Measurements from ENCODE around the gene TMEM42.
"Not testable (repeated sequence)": the region's sequence is repeated elsewhere in the genome, so short reads cannot be mapped to it uniquely, and the experiment has no call there.

TMEM42 gene

GRCh38 chr3:44861412-44862225, at the start of gene TMEM42:
Gene TMEM42, plus strand, starts transcription at chr3:44861912. Its CDS starts 13 bp downstream, at chr3:44861925.
- no peak for DNase-seq (ENCODE audit: low spot score)

- no peak for DNase-seq (ENCODE audit: low spot score)
Measured at GRCh38 chr3:44814751-44815150, 47.0 kb upstream of the TMEM42 start.

- DNase-seq (ENCODE audit: low spot score), result not testable (repeated sequence)
Measured at GRCh38 chr3:44816334-44816733, 45.4 kb upstream of the TMEM42 start.

GRCh38 chr3:44821206-44821605, 40.5 kb upstream of the TMEM42 start:
- not testable (repeated sequence) for DNase-seq (ENCODE audit: low spot score)

GRCh38 chr3:44825264-44825925, 36.3 kb upstream of the TMEM42 start:
- DNase-seq (ENCODE audit: low spot score), result no peak

GRCh38 chr3:44827196-44827595, 34.5 kb upstream of the TMEM42 start:
- no peak for DNase-seq (ENCODE audit: low spot score)

- no peak for DNase-seq (ENCODE audit: low spot score)
Measured at GRCh38 chr3:44831232-44831631, 30.5 kb upstream of the TMEM42 start.

- no peak for DNase-seq (ENCODE audit: low spot score)
Measured at GRCh38 chr3:44832032-44832431, 29.7 kb upstream of the TMEM42 start.

GRCh38 chr3:44832965-44833364, 28.7 kb upstream of the TMEM42 start:
- DNase-seq (ENCODE audit: low spot score), result no peak

- DNase-seq (ENCODE audit: low spot score), result no peak
Measured at GRCh38 chr3:44833394-44833793, 28.3 kb upstream of the TMEM42 start.

GRCh38 chr3:44835684-44836083, 26.0 kb upstream of the TMEM42 start:
- DNase-seq (ENCODE audit: low spot score), result no peak

GRCh38 chr3:44842376-44842775, 19.3 kb upstream of the TMEM42 start:
- DNase-seq (ENCODE audit: low spot score), result no peak

- no peak for DNase-seq (ENCODE audit: low spot score)
Measured at GRCh38 chr3:44845528-44846520, 15.9 kb upstream of the TMEM42 start.

- DNase-seq (ENCODE audit: low spot score), result no peak
Measured at GRCh38 chr3:44848634-44849033, 13.1 kb upstream of the TMEM42 start.

- not testable (repeated sequence) for DNase-seq (ENCODE audit: low spot score)
Measured at GRCh38 chr3:44856663-44857062, 5.0 kb upstream of the TMEM42 start.

- DNase-seq (ENCODE audit: low spot score), result no peak
Measured at GRCh38 chr3:44860117-44860516, 1.6 kb upstream of the TMEM42 start.

GRCh38 chr3:44862226-44862637, 520 bp downstream of the TMEM42 start:
- DNase-seq (ENCODE audit: low spot score), result no peak

GRCh38 chr3:44865272-44866035, 3.7 kb downstream of the TMEM42 start:
- DNase-seq (ENCODE audit: low spot score), result no peak

- DNase-seq (ENCODE audit: low spot score), result no peak
Measured at GRCh38 chr3:44867421-44868111, 5.9 kb downstream of the TMEM42 start.

- DNase-seq (ENCODE audit: low spot score), result no peak
Measured at GRCh38 chr3:44870375-44871061, 8.8 kb downstream of the TMEM42 start.
